ENCODE data around the gene PCDHA11. TPM values are rescaled to one million over a fixed set of nuclear protein-coding genes. Genes with fewer than 3 reads are reported as not detected.
"Not testable (repeated sequence)": the region's sequence is repeated elsewhere in the genome, so short reads cannot be mapped to it uniquely, and the experiment has no call there.

Gene PCDHA11, protein sequence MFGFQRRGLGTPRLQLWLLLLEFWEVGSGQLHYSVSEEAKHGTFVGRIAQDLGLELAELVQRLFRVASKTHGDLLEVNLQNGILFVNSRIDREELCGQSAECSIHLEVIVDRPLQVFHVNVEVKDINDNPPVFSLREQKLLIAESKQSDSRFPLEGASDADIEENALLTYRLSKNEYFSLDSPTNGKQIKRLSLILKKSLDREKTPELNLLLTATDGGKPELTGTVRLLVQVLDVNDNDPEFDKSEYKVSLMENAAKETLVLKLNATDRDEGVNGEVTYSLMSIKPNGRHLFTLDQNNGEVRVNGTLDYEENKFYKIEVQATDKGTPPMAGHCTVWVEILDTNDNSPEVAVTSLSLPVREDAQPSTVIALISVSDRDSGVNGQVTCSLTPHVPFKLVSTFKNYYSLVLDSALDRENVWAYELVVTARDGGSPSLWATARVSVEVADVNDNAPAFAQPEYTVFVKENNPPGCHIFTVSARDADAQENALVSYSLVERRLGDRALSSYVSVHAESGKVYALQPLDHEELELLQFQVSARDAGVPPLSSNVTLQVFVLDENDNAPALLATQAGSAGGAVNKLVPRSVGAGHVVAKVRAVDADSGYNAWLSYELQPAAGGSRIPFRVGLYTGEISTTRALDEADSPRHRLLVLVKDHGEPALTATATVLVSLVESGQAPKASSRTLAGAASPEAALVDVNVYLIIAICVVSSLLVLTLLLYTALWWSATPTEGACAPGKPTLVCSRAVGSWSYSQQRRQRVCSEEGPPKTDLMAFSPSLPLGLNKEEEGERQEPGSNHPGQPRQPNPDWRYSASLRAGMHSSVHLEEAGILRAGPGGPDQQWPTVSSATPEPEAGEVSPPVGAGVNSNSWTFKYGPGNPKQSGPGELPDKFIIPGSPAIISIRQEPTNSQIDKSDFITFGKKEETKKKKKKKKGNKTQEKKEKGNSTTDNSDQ
- 1 to 10 TPM in 1 of 4 donors, under 1 TPM in 1, not detected in 2; 0.48 to 1.2 TPM for total RNA-seq

DNA sequence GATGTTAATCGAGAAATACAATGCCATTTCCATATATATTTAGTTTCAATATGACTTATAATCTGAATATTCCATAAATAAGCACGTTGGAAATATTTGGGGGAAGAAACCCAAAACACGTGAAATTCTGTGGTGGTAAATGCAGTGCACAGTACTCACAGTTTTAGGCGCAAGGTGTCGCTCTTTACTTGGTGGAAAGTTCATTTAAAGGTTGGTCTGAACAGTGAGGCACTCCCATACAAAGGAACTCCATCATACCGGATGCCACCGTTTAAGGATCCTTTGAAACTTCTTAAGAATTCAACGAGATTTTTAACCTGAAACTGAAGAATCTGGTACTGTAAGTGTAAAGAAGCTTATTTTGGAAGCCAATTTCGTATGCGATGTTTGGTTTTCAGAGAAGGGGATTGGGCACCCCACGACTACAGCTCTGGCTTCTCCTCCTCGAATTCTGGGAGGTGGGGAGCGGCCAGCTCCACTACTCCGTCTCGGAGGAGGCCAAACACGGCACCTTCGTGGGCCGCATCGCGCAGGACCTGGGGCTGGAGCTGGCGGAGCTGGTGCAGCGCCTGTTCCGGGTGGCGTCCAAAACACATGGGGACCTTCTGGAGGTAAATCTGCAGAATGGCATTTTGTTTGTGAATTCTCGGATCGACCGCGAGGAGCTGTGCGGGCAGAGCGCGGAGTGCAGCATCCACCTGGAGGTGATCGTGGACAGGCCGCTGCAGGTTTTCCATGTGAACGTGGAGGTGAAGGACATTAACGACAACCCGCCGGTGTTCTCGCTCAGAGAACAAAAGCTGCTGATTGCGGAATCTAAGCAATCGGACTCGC lies at the start of gene PCDHA11:
Gene PCDHA11, plus strand, starts transcription at position 237 of the 834 bp plus-strand sequence. Its CDS starts 147 bp downstream, at position 384.
- Histone ChIP-seq H3K27me3 (no peaks in the 10 kb centered on the region), H3K9me3 (peaks cover 17 to 18% of the 10 kb centered on the region in 2 donors), H3K4me1 (no peaks in the 10 kb centered on the region), H3K27ac (no peak within 1 kb of the TSS), H3K36me3 (no peaks in the 10 kb centered on the region), H3K4me3 (no peak within 1 kb of the TSS)
- no peak for DNase-seq
- WGBS, 2 donors (ENCODE audit: low coverage in 1 of 2), result 23 to 50% methylated on average over 11 to 41 of the region's 41 CpGs
- intact Hi-C loops (cut with DNase I; ENCODE audit: low total_unique reads), result no loop called here
- TF ChIP-seq EP300 (IDR thresholded peaks at IDR 0.05; ENCODE audit: low read depth) (no peak), CTCF (IDR thresholded peaks at IDR 0.05) (no peak), POLR2A (IDR thresholded peaks at IDR 0.05) (no peak), POLR2AphosphoS5 (IDR thresholded peaks at IDR 0.05) (no peak)
- in situ Hi-C loops (cut with MboI; ENCODE audit: low pct_ligation_motif_present in 1 of 4, low pct_unique_long_range_greater_than_20kb in 1 of 4, low sequenced_read_pairs in 3 of 4), result no loop called here

GRCh38 chr5:140821375-140822280 lies 47.1 kb upstream of the PCDHA11 start, which contains the start of gene PCDHA5:
Gene PCDHA5, plus strand, starts transcription at chr5:140821613.
- in situ Hi-C loops (cut with MboI; ENCODE audit: low pct_ligation_motif_present in 1 of 4, low pct_unique_long_range_greater_than_20kb in 1 of 4, low sequenced_read_pairs in 3 of 4) (no loop called here), intact Hi-C loops (cut with DNase I; ENCODE audit: low total_unique reads) (no loop called here)
- 45 to 56% methylated on average over 17 to 39 of the region's 39 CpGs for WGBS, 2 donors (ENCODE audit: low coverage in 1 of 2)
- H3K4me3 ChIP-seq, result no peak within 1 kb of the TSS
- H3K36me3 ChIP-seq, result no peaks in the 10 kb centered on the region
- DNase-seq, result no peak
- peaks cover 8 to 20% of the 10 kb centered on the region in 2 donors for H3K9me3 ChIP-seq
- H3K27ac ChIP-seq, result no peak within 1 kb of the TSS
- peaks cover 11% of the 10 kb centered on the region for H3K27me3 ChIP-seq
- no peaks in the 10 kb centered on the region for H3K4me1 ChIP-seq
- TF ChIP-seq EP300 (IDR thresholded peaks at IDR 0.05; ENCODE audit: low read depth) (no peak), POLR2A (IDR thresholded peaks at IDR 0.05) (no peak), POLR2AphosphoS5 (IDR thresholded peaks at IDR 0.05) (no peak), CTCF (IDR thresholded peaks at IDR 0.05) (peak in 1 of 5 experiments; percentile 23)

DNA sequence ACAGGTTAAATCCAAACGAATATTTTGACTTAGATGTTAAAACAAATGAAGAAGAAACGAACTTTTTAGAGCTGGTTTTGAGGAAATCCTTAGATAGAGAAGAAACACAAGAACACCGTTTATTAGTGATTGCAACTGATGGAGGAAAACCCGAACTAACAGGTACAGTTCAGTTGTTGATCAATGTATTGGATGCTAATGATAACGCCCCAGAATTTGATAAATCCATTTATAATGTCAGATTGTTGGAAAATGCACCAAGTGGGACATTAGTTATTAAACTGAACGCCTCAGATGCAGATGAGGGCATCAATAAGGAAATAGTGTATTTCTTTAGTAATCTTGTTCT lies 46.5 kb upstream of the PCDHA11 start:
- Histone ChIP-seq H3K27me3 (peaks cover 17% of the 10 kb centered on the region), H3K36me3 (no peaks in the 10 kb centered on the region), H3K9me3 (peaks cover 8 to 26% of the 10 kb centered on the region in 2 donors), H3K27ac (no peak overlapping the region), H3K4me1 (no peaks in the 10 kb centered on the region), H3K4me3 (no peak overlapping the region)
- TF ChIP-seq POLR2A (IDR thresholded peaks at IDR 0.05), result no peak
- TF ChIP-seq EP300 (IDR thresholded peaks at IDR 0.05; ENCODE audit: low read depth), result no peak
- no peak for TF ChIP-seq CTCF (IDR thresholded peaks at IDR 0.05)
- no peak for TF ChIP-seq POLR2AphosphoS5 (IDR thresholded peaks at IDR 0.05)
- 33 to 38% methylated on average over 6 of the region's 6 CpGs for WGBS, 2 donors (ENCODE audit: low coverage in 1 of 2)
- no peak for DNase-seq
- in situ Hi-C loops (cut with MboI; ENCODE audit: low pct_ligation_motif_present in 1 of 4, low pct_unique_long_range_greater_than_20kb in 1 of 4, low sequenced_read_pairs in 3 of 4), result no loop called here
- intact Hi-C loops (cut with DNase I; ENCODE audit: low total_unique reads), result no loop called here

GRCh38 chr5:140822969-140823368 lies 45.8 kb upstream of the PCDHA11 start:
- Histone ChIP-seq H3K9me3 (peaks cover 8 to 27% of the 10 kb centered on the region in 2 donors), H3K27me3 (peaks cover 23% of the 10 kb centered on the region)
- H3K36me3 ChIP-seq; intact Hi-C loops (cut with DNase I; ENCODE audit: low total_unique reads); DNase-seq; H3K4me1 ChIP-seq; H3K27ac ChIP-seq; in situ Hi-C loops (cut with MboI; ENCODE audit: low pct_ligation_motif_present in 1 of 4, low pct_unique_long_range_greater_than_20kb in 1 of 4, low sequenced_read_pairs in 3 of 4); H3K4me3 ChIP-seq: not testable (repeated sequence)
- WGBS, 2 donors (ENCODE audit: low coverage in 1 of 2), result 80 to 84% methylated on average over 1 to 48 of the region's 48 CpGs

Measured in transverse colon (tissue), 4 donors.